ENCODE measurements around the gene FKBP5.

The FKBP5 gene

DNA sequence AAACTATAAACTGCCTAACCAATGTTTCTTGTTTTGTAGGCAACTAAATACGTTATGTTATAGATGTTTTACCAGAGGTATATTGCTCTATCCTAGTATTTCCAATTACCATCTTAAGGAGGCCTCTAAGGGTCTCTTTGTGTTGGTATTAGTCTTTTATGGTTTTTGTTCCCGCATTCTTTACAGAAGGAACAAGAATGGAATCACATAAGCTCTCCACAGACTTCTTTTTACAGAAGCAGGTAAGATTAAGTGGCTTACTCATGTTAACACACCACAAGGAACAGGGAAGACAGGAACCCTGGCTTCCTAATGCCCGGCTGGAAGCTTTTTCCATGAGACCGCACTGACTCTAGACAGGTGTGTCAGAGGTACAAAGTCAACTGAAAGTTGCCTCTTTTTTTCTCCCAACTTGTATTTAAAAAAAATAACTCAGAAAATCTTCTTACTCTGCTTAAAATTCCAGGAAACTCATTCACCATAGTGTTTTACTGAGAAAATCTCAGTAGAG, 55.1 kb downstream of the FKBP5 start:
- DNase-seq (ENCODE audit: low read depth) = no peak
- no peak overlapping the region for H3K4me3 ChIP-seq (ENCODE audit: low read depth, low read length)
- TF ChIP-seq, protein P1, sequence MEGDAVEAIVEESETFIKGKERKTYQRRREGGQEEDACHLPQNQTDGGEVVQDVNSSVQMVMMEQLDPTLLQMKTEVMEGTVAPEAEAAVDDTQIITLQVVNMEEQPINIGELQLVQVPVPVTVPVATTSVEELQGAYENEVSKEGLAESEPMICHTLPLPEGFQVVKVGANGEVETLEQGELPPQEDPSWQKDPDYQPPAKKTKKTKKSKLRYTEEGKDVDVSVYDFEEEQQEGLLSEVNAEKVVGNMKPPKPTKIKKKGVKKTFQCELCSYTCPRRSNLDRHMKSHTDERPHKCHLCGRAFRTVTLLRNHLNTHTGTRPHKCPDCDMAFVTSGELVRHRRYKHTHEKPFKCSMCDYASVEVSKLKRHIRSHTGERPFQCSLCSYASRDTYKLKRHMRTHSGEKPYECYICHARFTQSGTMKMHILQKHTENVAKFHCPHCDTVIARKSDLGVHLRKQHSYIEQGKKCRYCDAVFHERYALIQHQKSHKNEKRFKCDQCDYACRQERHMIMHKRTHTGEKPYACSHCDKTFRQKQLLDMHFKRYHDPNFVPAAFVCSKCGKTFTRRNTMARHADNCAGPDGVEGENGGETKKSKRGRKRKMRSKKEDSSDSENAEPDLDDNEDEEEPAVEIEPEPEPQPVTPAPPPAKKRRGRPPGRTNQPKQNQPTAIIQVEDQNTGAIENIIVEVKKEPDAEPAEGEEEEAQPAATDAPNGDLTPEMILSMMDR (conservative IDR thresholded peaks at IDR 0.05; ENCODE audit: low read depth, low read length) = no peak

DNA sequence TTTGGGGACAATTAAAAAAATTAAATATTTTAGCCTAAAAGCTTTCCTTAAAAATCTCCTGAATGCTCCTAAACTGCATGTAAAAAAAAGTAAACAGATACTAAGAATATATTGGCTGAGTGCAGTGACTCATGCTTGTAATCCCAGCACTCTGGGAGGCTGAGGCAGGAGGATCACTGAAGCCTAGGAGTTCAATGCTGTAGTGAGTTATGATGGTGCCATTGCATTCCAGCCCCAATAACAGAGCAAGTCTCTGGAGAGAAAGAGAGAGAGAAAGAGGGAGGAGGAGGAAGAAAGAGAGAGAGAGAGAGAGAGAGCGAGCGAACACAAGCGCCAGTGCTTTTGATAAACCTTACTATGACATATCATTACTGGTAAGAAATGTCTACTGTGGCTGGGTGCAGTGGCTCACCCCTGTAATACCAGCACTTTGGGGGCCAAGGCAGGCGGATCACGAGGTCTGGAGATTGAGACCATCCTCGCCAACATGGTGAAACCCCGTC, 58.8 kb downstream of the FKBP5 start:
- TF ChIP-seq, protein P1 (conservative IDR thresholded peaks at IDR 0.05; ENCODE audit: low read depth, low read length) = no peak
- no peak overlapping the region for H3K4me3 ChIP-seq (ENCODE audit: low read depth, low read length)
- DNase-seq (ENCODE audit: low read depth) = no peak

DNA sequence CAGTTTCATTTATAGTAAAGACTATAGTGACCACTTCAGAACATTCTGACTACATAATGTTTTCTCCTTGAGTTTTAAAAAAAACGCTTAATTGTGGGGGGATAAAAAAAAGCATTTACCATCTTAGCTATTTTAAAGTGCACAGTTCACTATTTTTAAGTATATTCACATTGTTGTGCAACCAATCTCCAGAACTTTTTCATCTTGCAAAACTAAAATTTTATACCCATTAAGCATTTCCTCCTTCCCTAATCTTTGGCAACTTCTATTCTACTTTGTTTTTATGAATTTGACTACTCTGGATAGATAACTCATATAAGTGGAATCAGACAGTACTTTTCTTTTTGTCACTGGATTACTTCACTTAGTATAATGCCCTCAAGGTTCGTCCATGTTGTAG, 62.3 kb downstream of the FKBP5 start:
- TF ChIP-seq, protein P1 (conservative IDR thresholded peaks at IDR 0.05; ENCODE audit: low read depth, low read length) = no peak
- no peak overlapping the region for H3K4me3 ChIP-seq (ENCODE audit: low read depth, low read length)
- no peak for DNase-seq (ENCODE audit: low read depth)

DNA sequence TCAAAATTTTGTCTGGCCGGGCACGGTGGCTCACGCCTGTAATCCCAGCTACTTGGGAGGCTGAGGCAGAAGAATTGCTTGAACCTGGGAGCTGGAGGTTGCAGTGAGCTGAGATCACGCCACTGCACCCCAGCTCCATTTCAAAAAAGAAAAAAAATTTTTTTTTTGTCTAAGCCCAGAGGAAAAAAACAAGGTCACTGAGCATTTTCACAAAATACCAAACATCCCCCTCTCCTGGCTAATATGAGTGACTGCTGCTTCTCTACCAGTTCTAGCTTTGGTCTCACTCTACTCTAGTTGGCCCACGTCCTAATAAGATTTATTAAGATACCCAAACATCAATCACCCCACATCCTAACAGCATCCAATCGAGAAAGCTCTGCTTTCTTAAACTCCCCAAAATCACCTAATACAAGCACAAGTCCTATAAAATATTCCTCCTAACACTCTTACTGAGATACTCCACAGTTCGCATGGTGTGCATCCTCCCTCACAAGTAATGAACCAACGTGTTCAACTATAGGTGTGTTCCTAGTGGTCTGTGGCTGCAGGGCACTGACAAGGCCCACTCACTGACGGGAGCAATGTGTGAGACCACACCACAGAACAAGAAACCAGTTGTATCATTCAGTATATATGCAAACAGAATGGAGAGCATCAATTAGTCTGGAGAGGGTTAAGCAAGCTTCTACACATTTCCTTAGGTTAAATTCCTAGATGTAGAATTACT, 64.2 kb downstream of the FKBP5 start:
- H3K4me3 ChIP-seq (ENCODE audit: low read depth, low read length) = no peak overlapping the region
- TF ChIP-seq, protein P1 (conservative IDR thresholded peaks at IDR 0.05; ENCODE audit: low read depth, low read length) = peak; percentile 41
- DNase-seq (ENCODE audit: low read depth) = peak; percentile 57

DNA sequence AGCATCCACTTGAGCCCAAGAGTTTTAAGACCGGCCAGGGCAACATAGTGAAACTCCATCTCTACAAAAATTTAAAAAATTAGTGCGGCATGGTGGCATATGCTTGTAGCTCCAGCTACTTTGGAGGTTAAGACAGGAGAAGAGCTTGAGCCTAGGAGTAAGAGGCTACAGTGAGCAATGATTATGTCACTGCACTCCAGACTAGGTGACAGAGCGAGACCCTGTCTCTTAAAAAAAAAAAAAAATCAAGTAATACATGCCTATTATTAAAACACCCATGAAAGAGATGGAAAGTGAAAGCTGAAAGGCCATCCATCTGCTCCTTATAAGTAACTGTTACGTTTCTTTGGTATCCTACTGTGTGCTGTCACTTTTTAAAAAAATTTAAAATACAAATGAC, 66.4 kb downstream of the FKBP5 start:
- DNase-seq (ENCODE audit: low read depth) = no peak
- no peak overlapping the region for H3K4me3 ChIP-seq (ENCODE audit: low read depth, low read length)
- TF ChIP-seq, protein P1 (conservative IDR thresholded peaks at IDR 0.05; ENCODE audit: low read depth, low read length) = no peak

DNA sequence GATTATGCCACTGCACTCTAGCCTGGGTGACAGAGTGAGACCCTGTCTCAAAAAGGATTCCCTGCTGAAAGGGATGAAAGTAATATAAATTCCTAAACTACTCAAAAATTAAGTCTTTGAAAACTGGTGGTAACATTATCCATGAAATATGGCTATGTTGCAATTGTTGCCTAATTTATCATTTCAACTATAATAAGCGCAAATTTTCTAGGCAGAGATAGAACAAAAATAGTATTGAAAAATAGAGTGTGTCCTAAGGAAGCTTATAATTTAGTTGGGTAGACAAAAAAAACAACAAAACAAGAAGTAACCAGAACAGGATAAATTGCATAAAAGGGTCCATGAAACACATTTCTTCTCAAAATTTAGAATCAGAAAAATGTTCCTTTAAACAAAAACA, 68.0 kb downstream of the FKBP5 start:
- TF ChIP-seq, protein P1 (conservative IDR thresholded peaks at IDR 0.05; ENCODE audit: low read depth, low read length) = no peak
- DNase-seq (ENCODE audit: low read depth) = no peak

DNA sequence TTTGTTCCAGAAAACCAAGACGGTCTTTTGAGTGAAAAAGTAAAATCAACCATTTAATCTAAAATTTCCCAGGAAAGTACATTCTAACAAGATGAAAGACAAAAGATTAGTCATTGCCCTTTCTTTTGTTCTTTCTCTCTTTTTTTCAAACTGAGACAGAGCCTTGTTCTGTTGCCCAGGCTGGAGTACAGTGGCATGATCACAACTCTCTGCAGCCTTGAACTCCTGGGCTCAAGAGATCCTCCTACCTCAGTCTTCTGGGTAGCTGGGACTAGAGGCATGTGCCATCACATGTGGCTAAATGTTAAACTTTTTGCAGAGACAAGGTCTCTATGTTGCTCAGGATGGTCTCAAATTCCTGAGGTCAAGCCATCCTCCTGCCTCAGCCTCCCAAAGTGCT, 75.0 kb downstream of the FKBP5 start:
- TF ChIP-seq, protein P1 (conservative IDR thresholded peaks at IDR 0.05; ENCODE audit: low read depth, low read length) = no peak
- DNase-seq (ENCODE audit: low read depth) = no peak
- no peak overlapping the region for H3K4me3 ChIP-seq (ENCODE audit: low read depth, low read length)

More for the DNA sequence above, 68.0 kb downstream of the FKBP5 start:
- H3K4me3 ChIP-seq (ENCODE audit: low read depth, low read length) = no peak overlapping the region
